Renal pelvis (tissue), 4 donors: ENCODE measurements around the gene FMR1. TPM values are rescaled to one million over a fixed set of nuclear protein-coding genes. Genes with fewer than 3 reads are reported as not detected.

Experiments
- DNase-seq: peaks from one replicate; pipeline ENCODE4 v3.0.0-alpha.2; 2013
- polyA plus RNA-seq, 3 donors: library from polyadenylated mRNA; unstranded; fragments of 120-200 nt; gene quantifications; one replicate each; pipeline ENCODE4 v1.2.1, GENCODE V29; 2013; ENCODE audit not compliant: insufficient read length in 3 of 3

The FMR1 gene
- polyA plus RNA-seq, 3 donors: 65.3 to 106 (median 86.4) TPM

GRCh38 chrX:147912093-147912801 lies 528 bp downstream of the FMR1 start:
- peak; percentile 23 for DNase-seq

GRCh38 chrX:147913570-147913969 lies 1.9 kb downstream of the FMR1 start:
- DNase-seq: no peak

GRCh38 chrX:147914591-147914990 lies 2.9 kb downstream of the FMR1 start:
- DNase-seq: no peak

- no peak for DNase-seq
Observed at GRCh38 chrX:147916375-147916968, 4.8 kb downstream of the FMR1 start.

DNA sequence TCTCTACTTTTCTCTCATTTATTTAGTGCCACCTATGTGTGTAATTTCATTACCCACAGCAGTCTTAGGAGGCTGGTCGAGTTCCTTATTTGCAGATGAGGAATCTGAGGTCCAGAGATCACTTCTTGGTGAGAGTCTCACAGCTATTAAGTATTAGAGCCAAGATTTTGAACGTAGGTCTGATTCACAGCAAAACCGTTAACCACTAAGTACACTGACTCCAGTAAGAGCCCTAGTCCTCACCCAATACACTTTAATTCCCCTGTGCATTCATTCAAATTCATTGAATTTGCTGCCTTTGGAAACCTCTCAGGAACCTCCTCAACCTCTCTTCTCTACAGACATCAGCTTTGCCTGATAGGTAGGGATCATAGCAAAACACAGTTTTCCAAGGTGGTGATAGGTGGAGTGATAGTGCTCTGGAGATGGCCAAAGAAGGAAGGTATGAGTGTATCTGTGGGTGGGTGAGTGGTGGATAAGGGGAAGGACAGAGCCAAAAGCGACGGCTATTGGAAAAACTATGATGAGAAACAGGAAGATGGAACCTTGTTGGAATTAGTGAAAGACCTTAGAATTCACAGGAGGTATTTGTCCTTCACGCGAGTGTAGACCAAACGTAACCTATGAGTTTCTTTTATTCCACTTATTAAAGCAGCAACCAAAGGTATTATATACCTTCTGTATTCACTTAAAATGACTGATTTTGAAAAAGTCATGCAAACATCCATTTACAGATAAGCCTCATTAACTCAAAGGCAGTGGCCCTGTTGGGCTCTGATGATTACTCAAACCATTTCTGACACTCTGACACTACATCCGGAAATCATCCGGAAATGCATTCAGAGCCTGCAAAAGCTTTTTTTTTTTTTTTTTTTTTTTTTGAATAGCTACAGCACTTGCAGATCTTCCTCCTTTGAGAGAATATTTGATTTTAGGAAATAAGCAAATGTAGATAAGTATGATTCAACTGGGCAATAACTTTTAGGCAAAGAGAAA lies 6.3 kb downstream of the FMR1 start:
- DNase-seq: no peak

DNA sequence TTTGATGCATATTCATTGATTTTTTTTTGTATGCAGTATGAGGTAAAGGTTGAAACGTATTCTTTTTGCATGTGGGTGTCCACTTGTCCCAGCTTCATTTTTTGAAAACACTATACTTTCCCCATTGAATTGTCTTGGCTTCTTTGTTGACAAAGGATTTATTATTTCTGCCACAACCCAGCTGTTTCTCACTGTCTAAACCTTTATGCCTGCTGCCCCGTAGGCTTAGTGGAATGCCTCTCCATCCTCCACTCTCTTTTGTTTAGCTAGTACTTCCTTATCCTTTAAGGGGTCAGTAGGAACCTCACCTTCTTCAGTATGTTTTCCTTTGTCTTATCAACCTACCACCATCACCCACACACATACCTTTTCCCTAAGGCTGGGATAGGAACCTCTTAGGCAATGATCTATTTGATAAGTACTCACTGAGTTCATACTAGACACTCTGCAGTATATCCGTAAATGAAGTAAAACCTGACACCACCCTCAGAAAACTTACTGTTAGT lies 8.5 kb downstream of the FMR1 start:
- DNase-seq: no peak

- DNase-seq: no peak
Observed at GRCh38 chrX:147923605-147924004, 11.9 kb downstream of the FMR1 start.

DNA sequence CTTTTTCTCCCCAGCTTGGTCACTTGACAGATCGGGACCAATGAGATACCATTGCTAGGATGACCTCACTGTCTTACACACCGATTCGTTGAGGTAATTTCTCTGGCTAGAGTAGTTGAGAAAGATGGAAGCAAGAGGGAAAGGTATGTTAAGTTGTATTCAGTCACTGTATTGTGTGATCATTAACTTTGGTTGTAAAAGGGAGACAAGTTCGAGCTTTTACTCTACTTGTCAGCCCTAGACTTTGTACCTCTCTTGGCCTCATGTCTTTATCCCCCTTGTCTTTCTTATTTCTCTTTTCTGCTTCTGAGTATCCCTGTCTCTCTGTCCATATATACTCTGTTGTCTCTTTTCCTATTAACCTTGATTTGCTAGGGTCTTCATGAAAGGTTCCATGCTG lies 15.5 kb downstream of the FMR1 start:
- DNase-seq: no peak

GRCh38 chrX:147933815-147934214 lies 22.1 kb downstream of the FMR1 start:
- DNase-seq: no peak

GRCh38 chrX:147935156-147935758 lies 23.5 kb downstream of the FMR1 start:
- DNase-seq: no peak

- no peak for DNase-seq
Observed at GRCh38 chrX:147945286-147945685, 33.6 kb downstream of the FMR1 start.

- no peak for DNase-seq
Observed at GRCh38 chrX:147948531-147948930, 36.8 kb downstream of the FMR1 start.

GRCh38 chrX:147950352-147950751 lies 38.6 kb downstream of the FMR1 start:
- DNase-seq: no peak

DNA sequence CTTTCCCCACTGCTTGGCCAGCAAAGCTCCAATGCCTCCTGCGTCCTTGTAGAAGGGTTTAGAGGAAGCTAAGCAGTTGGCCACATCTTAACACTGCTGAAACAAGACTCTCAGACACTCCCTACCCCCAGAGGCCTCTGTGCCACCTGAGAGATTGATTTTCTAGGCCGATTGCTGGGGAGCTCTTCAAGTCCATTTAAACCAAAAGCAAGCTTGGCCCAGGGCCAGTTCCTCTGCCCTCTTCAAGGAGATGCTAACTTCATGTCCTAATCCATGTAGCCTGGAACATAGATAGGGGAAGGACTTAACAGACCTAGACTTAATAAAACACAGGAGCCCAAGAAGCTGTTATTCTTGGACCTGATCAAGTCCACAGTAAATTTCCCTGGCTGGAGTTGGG lies 42.3 kb downstream of the FMR1 start:
- DNase-seq: no peak

- DNase-seq: no peak
Observed at GRCh38 chrX:147957291-147957690, 45.6 kb downstream of the FMR1 start.

GRCh38 chrX:147958291-147958690 lies 46.6 kb downstream of the FMR1 start:
- DNase-seq: no peak

GRCh38 chrX:147960722-147961121 lies 49.0 kb downstream of the FMR1 start:
- no peak for DNase-seq

DNA sequence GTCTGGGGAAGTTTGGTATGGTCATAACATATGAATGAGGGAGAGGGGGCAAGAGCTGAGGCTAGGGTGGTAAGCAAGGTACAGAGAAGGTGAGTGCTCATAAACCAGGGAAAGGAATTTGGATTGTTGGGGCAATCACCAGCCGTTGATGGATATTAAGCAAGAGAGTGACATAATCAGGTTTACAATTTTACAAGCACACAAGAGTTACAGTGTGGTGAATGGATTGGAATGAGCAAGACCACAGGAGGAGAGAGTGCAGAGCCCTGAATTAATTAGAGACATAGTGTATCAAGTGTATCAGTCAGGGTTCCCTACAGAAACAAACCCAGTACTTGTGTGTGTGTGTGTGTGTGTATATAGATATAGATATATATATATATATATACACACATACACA lies 50.8 kb downstream of the FMR1 start:
- no peak for DNase-seq

DNA sequence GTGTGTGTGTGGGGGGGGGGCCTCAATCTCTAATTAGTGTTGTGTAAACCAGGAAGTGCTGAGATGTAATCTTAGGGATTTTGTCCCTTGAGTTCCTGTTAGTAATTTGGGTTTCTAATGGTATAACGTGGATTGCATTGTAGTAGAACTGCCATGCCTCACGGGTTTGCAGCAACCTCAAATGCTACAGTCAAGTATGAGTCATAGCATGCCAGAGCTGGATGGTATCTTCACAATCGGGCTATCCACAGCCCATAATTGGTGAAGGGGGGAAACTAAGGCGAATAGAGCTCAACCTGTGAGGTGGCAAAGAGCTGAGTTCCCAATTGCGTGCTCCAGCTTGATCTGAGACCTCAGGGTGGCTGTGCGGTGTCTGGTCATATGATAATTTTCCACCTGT lies 67.2 kb downstream of the FMR1 start:
- no peak for DNase-seq

GRCh38 chrX:147981038-147981752 lies 69.5 kb downstream of the FMR1 start, which contains the start of gene FMR1NB:
FMR1NB (plus strand) TSS chrX:147981337; CDS start chrX:147981403, 66 bp downstream.
- no peak for DNase-seq
